GM19035 (cell line): ENCODE data around the gene AP3B1.

Experiments
- ATAC-seq: cut with Tn5 transposase; IDR thresholded peaks from one replicate; pipeline ENCODE4 v1.9.1; 2021; ENCODE audit not compliant: unreplicated experiment

Gene AP3B1

GRCh38 chr5:78162253-78162862, 132.1 kb downstream of the AP3B1 start:
- ATAC-seq: no peak

DNA sequence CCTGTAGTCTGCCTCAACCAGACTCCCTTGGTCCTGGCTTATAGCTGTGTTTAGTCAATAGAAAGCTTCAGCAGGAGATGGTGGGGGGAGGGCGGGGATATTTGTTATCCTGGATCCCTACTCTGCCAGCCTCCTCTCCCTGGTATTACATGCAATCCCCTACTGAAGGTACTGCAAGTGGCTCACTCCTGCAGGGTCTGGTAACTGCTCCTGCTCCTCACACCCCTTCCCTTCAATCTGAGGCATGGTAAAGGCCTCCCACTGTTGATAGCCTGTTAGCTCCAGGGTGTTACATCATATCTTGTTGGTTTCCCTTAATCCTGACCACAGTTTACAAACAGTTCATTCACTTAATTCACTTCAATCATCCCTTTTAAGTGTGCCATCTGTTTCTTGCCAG, 137.5 kb downstream of the AP3B1 start:
- ATAC-seq: no peak

DNA sequence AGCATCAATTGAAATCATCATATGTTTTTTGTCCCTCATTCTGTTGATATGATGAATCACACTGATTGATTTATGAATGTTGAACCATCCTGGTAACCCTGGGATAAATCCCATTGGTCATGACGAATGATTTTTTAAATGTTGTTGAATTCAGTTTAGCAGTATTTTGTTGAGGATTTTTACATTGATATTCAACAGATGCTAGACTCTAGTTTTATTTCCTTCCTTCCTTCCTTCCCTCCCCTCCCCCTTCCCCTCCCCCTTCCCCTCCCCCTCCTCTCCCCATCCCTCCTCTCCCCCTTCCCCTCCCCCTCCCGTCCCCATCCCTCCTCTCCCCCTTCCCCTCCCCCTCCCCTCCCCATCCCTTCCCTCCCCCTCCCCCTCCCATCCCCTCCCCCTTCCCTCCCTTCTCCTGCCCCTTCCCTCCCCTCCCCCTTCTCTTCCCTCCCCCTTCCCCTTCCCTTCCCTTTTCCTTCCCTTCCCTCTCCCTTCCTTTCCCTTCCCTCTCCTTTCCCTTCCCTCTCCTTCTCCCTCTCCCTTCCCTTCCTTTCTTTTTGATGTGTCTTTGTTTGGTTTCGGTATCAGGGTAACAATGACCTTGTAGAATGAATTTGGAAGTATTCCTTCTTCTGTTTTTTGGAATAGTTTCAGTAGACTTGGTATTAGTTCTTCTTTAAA, 142.8 kb downstream of the AP3B1 start:
- ATAC-seq: no peak

DNA sequence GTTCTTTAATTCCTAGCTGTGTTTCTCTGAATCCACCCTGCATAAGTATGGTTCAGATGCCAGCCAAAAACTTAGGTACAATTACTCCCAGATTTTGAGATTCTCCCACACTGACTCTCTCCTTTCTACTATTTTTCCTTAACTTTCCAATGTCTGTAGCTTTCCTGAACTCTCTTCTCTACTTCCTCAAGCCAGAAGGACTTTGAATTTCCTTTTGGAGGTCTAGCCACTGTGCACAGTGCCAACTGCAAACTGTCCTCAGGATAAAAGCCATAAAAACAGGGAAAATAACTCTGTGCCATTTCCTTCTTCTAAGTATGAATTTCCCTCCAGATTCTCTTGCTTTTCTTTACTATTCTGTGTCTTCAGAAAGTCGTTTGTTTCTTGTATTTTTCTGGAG, 157.2 kb downstream of the AP3B1 start:
- ATAC-seq: no peak

- ATAC-seq: no peak
Observed at GRCh38 chr5:78133423-78133822, 161.1 kb downstream of the AP3B1 start.

GRCh38 chr5:78132507-78132906, 162.0 kb downstream of the AP3B1 start:
- no peak for ATAC-seq

- no peak for ATAC-seq
Observed at GRCh38 chr5:78129597-78129996, 164.9 kb downstream of the AP3B1 start.

- no peak for ATAC-seq
Observed at GRCh38 chr5:78127875-78128274, 166.6 kb downstream of the AP3B1 start.

DNA sequence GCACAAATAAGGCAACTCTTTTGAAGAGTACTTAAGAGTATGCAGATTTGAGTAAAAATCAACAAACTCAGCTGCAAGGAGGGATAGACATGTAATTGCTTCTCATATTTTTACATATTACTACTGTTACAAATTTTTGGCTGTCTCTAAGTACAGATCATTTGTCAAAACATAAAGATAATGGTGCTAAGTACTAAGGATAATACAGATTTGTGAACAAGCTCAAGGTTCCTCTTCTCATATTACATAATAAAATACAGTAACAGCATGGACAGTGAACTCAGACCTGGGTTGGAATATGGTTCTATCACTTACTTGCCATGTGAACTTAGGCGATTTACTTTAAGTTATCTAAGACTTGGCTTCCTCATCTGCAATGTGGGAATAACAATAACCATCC, 168.0 kb downstream of the AP3B1 start:
- ATAC-seq: no peak

- ATAC-seq: no peak
Observed at GRCh38 chr5:78116167-78116566, 178.3 kb downstream of the AP3B1 start.

DNA sequence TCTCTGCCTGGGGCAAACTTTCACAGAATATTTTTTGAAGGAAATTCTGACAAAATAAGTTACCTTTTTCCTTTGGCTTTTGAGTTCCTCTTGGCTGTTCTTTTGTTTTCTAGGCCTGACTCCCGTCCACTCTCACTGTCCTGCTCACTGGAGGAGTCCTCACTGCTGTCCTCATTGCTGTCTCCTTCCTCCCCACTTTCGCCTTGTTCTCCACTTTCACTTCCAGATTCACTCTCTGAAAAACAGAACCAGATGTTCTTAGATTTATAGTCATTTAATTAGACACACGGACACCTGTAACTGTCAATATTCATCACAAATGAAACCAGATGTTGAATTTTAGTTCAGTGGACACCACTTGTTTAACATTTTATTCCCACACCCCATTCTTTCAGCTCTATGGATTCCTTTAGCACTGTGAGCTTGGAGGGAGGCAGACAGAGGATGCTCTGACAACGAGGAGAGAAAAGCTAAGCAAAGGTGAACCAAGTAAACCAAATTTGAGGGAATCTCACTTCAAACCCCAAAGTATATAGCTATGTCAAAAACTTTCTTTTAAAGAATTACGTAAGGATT, 180.7 kb downstream of the AP3B1 start:
- no peak for ATAC-seq

GRCh38 chr5:78112931-78113330, 181.6 kb downstream of the AP3B1 start:
- no peak for ATAC-seq

DNA sequence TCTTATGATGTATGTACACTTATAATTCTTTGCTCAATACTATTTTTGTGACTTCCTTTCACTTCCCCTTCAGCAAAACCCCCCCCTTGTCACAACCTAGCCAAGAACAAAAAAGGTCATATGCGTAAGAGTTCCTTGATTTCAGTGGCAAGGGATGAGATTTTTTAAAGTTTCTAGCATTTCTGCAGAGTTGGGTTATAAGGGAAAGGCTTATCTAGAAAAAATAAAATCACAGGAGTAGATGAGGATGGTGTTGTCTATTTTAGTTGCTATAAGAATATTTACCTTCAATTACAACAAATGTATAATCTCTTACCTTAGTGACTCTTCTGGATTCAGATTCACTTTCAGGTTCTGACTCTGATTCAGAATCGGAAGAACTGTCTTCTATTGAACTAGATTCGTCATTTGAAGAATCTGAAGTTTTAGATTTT, 184.6 kb downstream of the AP3B1 start:
- no peak for ATAC-seq

DNA sequence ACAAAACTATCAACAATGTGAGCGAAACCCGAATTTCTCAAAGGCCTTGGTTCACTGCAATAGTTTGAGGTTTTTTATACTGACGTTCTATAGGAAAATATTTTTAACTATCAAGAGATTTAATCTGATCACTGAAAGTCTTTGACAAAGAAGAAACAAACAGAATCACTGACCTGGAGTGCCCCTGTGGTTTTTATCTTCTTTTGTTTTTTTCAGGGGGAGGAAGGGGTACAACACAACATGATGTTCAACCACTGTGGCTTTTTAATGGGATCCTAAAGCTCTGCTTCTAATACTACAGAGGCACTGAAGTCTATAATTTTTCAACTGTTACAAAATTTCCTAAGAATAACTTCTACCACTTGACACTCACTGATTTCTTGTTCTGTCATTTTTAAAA, 185.9 kb downstream of the AP3B1 start:
- no peak for ATAC-seq

GRCh38 chr5:78103232-78103918, 191.1 kb downstream of the AP3B1 start:
- ATAC-seq: no peak

GRCh38 chr5:78102500-78102899, 192.0 kb downstream of the AP3B1 start:
- no peak for ATAC-seq

DNA sequence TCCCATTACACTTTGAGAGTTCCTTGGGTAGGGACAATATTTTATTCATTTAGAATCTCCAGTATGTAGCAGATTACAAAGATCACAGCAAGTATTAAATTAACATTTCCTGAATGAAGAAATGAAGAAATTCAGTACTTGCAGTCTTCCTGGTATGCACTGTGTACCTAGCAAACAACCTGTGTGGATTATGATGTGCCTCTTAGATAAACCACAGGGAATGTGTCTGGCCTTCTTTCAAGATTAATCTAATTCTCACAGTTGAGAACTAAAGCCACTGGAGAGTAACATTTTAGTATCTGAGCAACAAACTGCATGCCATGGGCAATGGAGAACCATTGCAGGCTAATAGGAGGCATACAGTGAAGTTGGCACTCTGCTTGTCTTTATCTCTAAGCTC, 199.4 kb downstream of the AP3B1 start:
- no peak for ATAC-seq

DNA sequence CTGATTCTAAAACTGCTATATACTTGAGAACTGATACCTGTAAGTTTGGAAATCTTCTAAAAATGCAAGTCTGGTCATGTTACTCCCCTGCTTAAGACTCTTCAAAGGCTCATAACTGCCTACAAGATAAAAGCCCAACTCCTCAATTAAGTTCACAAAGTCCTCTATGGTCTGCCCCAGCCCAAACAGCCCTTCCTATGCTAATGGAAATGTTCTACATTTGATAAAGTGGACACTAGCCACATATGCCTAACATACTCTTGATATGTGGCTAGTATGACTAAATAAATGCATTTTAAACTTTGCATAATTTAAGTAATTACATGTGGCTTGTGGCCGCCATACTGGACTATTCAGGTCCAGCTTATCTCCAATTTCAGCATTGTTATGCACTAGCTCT, 204.5 kb downstream of the AP3B1 start:
- ATAC-seq: no peak

GRCh38 chr5:78078858-78079257, 215.6 kb downstream of the AP3B1 start:
- no peak for ATAC-seq

DNA sequence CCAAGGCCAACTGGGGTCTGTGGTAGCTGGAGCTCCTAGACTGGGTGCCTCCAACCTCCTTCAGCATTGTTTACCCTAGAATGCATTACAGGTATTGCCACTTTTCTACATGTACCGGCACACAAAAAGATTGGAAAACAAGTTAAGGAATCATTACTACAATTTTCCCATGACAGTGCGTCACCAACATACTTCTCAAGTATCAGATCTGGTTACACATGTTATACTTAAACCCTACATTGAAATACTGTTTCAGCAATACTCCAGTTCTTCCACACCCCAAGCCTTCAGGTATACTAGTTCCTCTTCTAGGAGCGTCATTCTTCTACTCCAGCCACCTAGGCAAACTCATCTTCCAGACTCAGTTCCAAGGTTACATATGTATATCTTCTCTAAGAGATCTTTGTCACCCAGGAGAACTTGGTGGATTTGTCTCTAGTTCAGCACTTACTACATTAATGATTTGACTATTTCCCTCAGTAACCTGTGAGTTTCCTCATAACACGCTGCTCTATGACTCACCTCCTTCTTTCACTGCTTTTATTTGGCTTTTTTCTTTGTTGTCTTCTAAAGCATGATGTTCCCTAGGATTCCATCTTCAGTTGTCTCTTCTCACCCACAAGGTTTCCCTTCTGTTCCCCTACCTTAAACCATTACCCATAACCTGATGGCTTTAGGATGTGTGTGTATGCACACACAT, 217.0 kb downstream of the AP3B1 start:
- no peak for ATAC-seq

- no peak for ATAC-seq
Observed at GRCh38 chr5:78076351-78076750, 218.1 kb downstream of the AP3B1 start.
